CD4-positive, CD25-positive, alpha-beta regulatory T cell (primary cell): ENCODE results near the gene APOD. TPM values are rescaled to one million over a fixed set of nuclear protein-coding genes. Genes with fewer than 3 reads are reported as not detected.
"Not testable (repeated sequence)": the region's sequence is repeated elsewhere in the genome, so short reads cannot be mapped to it uniquely, and the experiment has no call there.

Experiments used
- ATAC-seq, 2 donors: fragments of 150-1000 bp; cut with Tn5 transposase; one replicate each; pipeline ENCODE4 v1.10.0; 2021; ENCODE audit warnings: low read depth in 2 of 2, moderate number of reproducible peaks in 2 of 2, moderate library complexity in 1 of 2
- DNase-seq, 3 donors: peaks; one replicate each; pipeline versions ENCODE4 v3.0.0 to v3.0.0-alpha.2; 2012 to 2022; ENCODE audit warnings: mixed read lengths in 1 of 3
- H3K27ac ChIP-seq: one replicate; pipeline ENCODE4 v1.7.0; 2013; ENCODE audit warnings: mild to moderate bottlenecking, low read length; ENCODE audit not compliant: insufficient read depth, poor library complexity, severe bottlenecking
- H3K27me3 ChIP-seq: one replicate; pipeline ENCODE4 v1.7.0; 2013; ENCODE audit warnings: low read length; ENCODE audit not compliant: control insufficient read depth, insufficient read depth
- H3K36me3 ChIP-seq: one replicate; pipeline ENCODE4 v1.7.0; 2013; ENCODE audit warnings: mild to moderate bottlenecking, low read length, moderate library complexity; ENCODE audit not compliant: control insufficient read depth, insufficient read depth
- H3K4me1 ChIP-seq: 2 replicates; pipeline ENCODE4 v1.7.0; 2013; ENCODE audit warnings: mild to moderate bottlenecking, low read length; ENCODE audit not compliant: insufficient read depth, control insufficient read depth, poor library complexity, severe bottlenecking
- H3K4me3 ChIP-seq: one replicate; pipeline ENCODE4 v1.7.0; 2013; ENCODE audit warnings: low read depth, mild to moderate bottlenecking, low read length, moderate library complexity
- H3K9me3 ChIP-seq, 2 experiments: 1 replicate in 1 of 2; 2 replicates in 1 of 2; pipeline ENCODE4 v1.7.0; 2013; ENCODE audit warnings: low read length in 2 of 2, mild to moderate bottlenecking in 1 of 2, moderate library complexity in 1 of 2; ENCODE audit not compliant: control insufficient read depth in 2 of 2
- H3K27ac Mint-ChIP-seq, 3 donors: one replicate each; pipeline ENCODE4 v1.8.0; 2020 to 2022; ENCODE audit warnings: mild to moderate bottlenecking in 3 of 3, mixed read lengths in 3 of 3, moderate library complexity in 2 of 3
- H3K27me3 Mint-ChIP-seq: one replicate; pipeline ENCODE4 v1.8.0; 2022; ENCODE audit warnings: mild to moderate bottlenecking, mixed read lengths
- H3K36me3 Mint-ChIP-seq: one replicate; pipeline ENCODE4 v1.8.0; 2020; ENCODE audit warnings: mixed read lengths
- H3K4me1 Mint-ChIP-seq, 4 donors: one replicate each; pipeline ENCODE4 v1.8.0; 2020 to 2022; ENCODE audit warnings: mixed read lengths in 4 of 4, mild to moderate bottlenecking in 1 of 4
- H3K4me3 Mint-ChIP-seq, 4 donors: one replicate each; pipeline ENCODE4 v1.8.0; 2020 to 2022; ENCODE audit warnings: mild to moderate bottlenecking in 4 of 4, mixed read lengths in 4 of 4, moderate library complexity in 3 of 4
- H3K9me3 Mint-ChIP-seq, 7 donors: one replicate each; pipeline ENCODE4 v1.8.0; 2020 to 2022; ENCODE audit warnings: mixed read lengths in 7 of 7, mild to moderate bottlenecking in 3 of 7, moderate library complexity in 2 of 7
- polyA plus RNA-seq, 4 donors: library from polyadenylated mRNA; unstranded; fragments of 300-500 nt; fragmentation: Illumina TruSeq; gene quantifications; one replicate each; pipeline ENCODE4 v1.2.3, GENCODE V29; 2021
- total RNA-seq: library from RNA; stranded (reverse); gene quantifications from one replicate; pipeline ENCODE4 v1.2.3, GENCODE V29; 2022

The APOD gene
- total and polyA plus RNA-seq, 5 donors from 2014 or later: 0.60 TPM; not detected in 4

- H3K36me3 Mint-ChIP-seq, H3K4me3 ChIP-seq, H3K36me3 ChIP-seq, H3K9me3 Mint-ChIP-seq, H3K9me3 ChIP-seq, H3K27ac ChIP-seq, H3K27me3 Mint-ChIP-seq, H3K27me3 ChIP-seq: not testable (repeated sequence)
- Mint-ChIP-seq H3K4me1 (peaks cover 15 to 32% (median 22%) of the 10 kb centered on the region in 4 donors), H3K27ac (peak overlapping the region; percentile 77 to 90 (median 89)), H3K4me3 (peak overlapping the region in 3 of 4 donors; percentile 61 to 68 (median 67))
- DNase-seq: peak in 1 of 3 donors; percentile 66
- ATAC-seq: peak; percentile 69 to 75
- peaks cover 21% of the 10 kb centered on the region for H3K4me1 ChIP-seq
Measured at GRCh38 chr3:195614672-195615504, 31.1 kb upstream of the APOD start.

GRCh38 chr3:195613468-195614069, 29.8 kb upstream of the APOD start:
- DNase-seq (no peak), ATAC-seq (no peak)
- peaks cover 3% of the 10 kb centered on the region for H3K36me3 Mint-ChIP-seq
- H3K9me3 Mint-ChIP-seq: peaks cover 0 to 3% (median 1%) of the 10 kb centered on the region in 7 donors
- H3K4me1 Mint-ChIP-seq: peaks cover 20 to 45% (median 33%) of the 10 kb centered on the region in 4 donors
- peak overlapping the region in 2 of 4 donors; percentile 60 to 68 for H3K4me3 Mint-ChIP-seq
- Histone ChIP-seq H3K27ac (no peak overlapping the region), H3K27me3 (no peaks in the 10 kb centered on the region), H3K4me3 (no peak overlapping the region), H3K9me3 (no peaks in the 10 kb centered on the region), H3K36me3 (no peaks in the 10 kb centered on the region), H3K4me1 (peaks cover 33% of the 10 kb centered on the region)
- no peaks in the 10 kb centered on the region for H3K27me3 Mint-ChIP-seq
- H3K27ac Mint-ChIP-seq: peak overlapping the region in 2 of 3 donors; percentile 89 to 90

- Mint-ChIP-seq H3K9me3 (peaks cover 3 to 5% (median 4%) of the 10 kb centered on the region in 7 donors), H3K27ac (peak overlapping the region; percentile 76 to 94 (median 83)), H3K4me1 (peaks cover 20 to 51% (median 34%) of the 10 kb centered on the region in 4 donors), H3K4me3 (no peak overlapping the region), H3K27me3 (peaks cover 1% of the 10 kb centered on the region), H3K36me3 (peaks cover 3% of the 10 kb centered on the region)
- Histone ChIP-seq H3K27ac (no peak overlapping the region), H3K36me3 (no peaks in the 10 kb centered on the region), H3K4me3 (no peak overlapping the region), H3K9me3 (peaks cover 1 to 6% of the 10 kb centered on the region in 2 experiments), H3K4me1 (peaks cover 33% of the 10 kb centered on the region), H3K27me3 (no peaks in the 10 kb centered on the region)
- DNase-seq: no peak
- ATAC-seq: no peak
Measured at GRCh38 chr3:195612075-195612800, 28.5 kb upstream of the APOD start.

GRCh38 chr3:195609229-195609628, 25.5 kb upstream of the APOD start:
- Mint-ChIP-seq H3K27ac (peak overlapping the region; percentile 79 to 94 (median 93)), H3K4me1 (peaks cover 23 to 41% (median 26%) of the 10 kb centered on the region in 4 donors), H3K4me3 (peak overlapping the region; percentile 40 to 61 (median 56)), H3K36me3 (no peaks in the 10 kb centered on the region), H3K27me3 (peaks cover 8% of the 10 kb centered on the region), H3K9me3 (peaks cover 3 to 16% (median 7%) of the 10 kb centered on the region in 7 donors)
- Histone ChIP-seq H3K27ac (peak overlapping the region; percentile 51), H3K36me3 (no peaks in the 10 kb centered on the region), H3K9me3 (peaks cover 6 to 14% of the 10 kb centered on the region in 2 experiments), H3K4me3 (peak overlapping the region; percentile 65), H3K4me1 (peaks cover 26% of the 10 kb centered on the region), H3K27me3 (no peaks in the 10 kb centered on the region)
- DNase-seq (peak; percentile 32 to 82 (median 72)), ATAC-seq (peak; percentile 89 to 90)

- not testable (repeated sequence) for H3K4me3 Mint-ChIP-seq, H3K9me3 Mint-ChIP-seq, H3K27me3 ChIP-seq, H3K4me3 ChIP-seq, H3K4me1 Mint-ChIP-seq, H3K36me3 ChIP-seq, H3K27ac Mint-ChIP-seq, H3K27ac ChIP-seq, H3K4me1 ChIP-seq, DNase-seq, H3K36me3 Mint-ChIP-seq, ATAC-seq, H3K27me3 Mint-ChIP-seq, H3K9me3 ChIP-seq
Measured at GRCh38 chr3:195601785-195602184, 18.0 kb upstream of the APOD start.

GRCh38 chr3:195601382-195601781, 17.6 kb upstream of the APOD start:
- ATAC-seq (no peak), DNase-seq (no peak)
- Histone ChIP-seq H3K27ac (no peak overlapping the region), H3K36me3 (no peaks in the 10 kb centered on the region), H3K27me3 (no peaks in the 10 kb centered on the region), H3K9me3 (peaks cover 3 to 5% of the 10 kb centered on the region in 2 experiments), H3K4me1 (no peaks in the 10 kb centered on the region), H3K4me3 (no peak overlapping the region)
- Mint-ChIP-seq H3K27me3 (no peaks in the 10 kb centered on the region), H3K27ac (no peak overlapping the region), H3K4me1 (peaks cover 0 to 3% (median 0%) of the 10 kb centered on the region in 4 donors), H3K4me3 (no peak overlapping the region), H3K9me3 (peaks cover 0 to 6% (median 2%) of the 10 kb centered on the region in 7 donors), H3K36me3 (no peaks in the 10 kb centered on the region)

- H3K4me1 Mint-ChIP-seq, H3K9me3 ChIP-seq, DNase-seq, H3K4me3 Mint-ChIP-seq, H3K27me3 Mint-ChIP-seq, H3K27me3 ChIP-seq, H3K36me3 ChIP-seq, H3K4me1 ChIP-seq, H3K4me3 ChIP-seq, H3K27ac ChIP-seq, H3K36me3 Mint-ChIP-seq, ATAC-seq, H3K27ac Mint-ChIP-seq, H3K9me3 Mint-ChIP-seq: not testable (repeated sequence)
Measured at GRCh38 chr3:195599926-195600325, 16.2 kb upstream of the APOD start.
